SK-N-SH (cell line): Measurements from ENCODE around the gene DZIP1. TPM values are rescaled to one million over a fixed set of nuclear protein-coding genes. Genes with fewer than 3 reads are reported as not detected.

Source experiments
- CTCF ChIA-PET: fragments of 300-600, 350-600 bp; formaldehyde crosslinking; extraction: SDS; loops from one replicate; lab custom pipeline; 2021; lab: Yijun Ruan, JAX
- POLR2A ChIA-PET: fragments of 350-600 bp; sonication (Branson Sonifier 250); formaldehyde crosslinking; extraction: SDS; loops from one replicate; lab custom pipeline; 2020; ENCODE audit warnings: antibody characterized with exemption, inconsistent platforms; lab: Yijun Ruan, JAX
- DNase-seq: peaks from one replicate; pipeline ENCODE4 v3.0.0; 2012
- H2AFZ ChIP-seq: fragments of 200-600 bp; sonication (generic); 2 replicates; pipeline ENCODE4 v1.8.1; 2016; ENCODE audit warnings: antibody characterized with exemption, mild to moderate bottlenecking, low read depth
- H3F3A ChIP-seq: fragments of 200-600 bp; sonication (generic); replicated peaks from 2 replicates; pipeline ENCODE3; 2016; ENCODE audit warnings: antibody characterized with exemption, mild to moderate bottlenecking; ENCODE audit not compliant: insufficient read depth
- H3K27ac ChIP-seq, 2 experiments: fragments of 200-500 bp in 1 of 2; fragments of 200-600 bp in 1 of 2; sonication (Bioruptor generic) in 1 of 2; sonication (generic), shearing (Covaris generic) in 1 of 2; 2 replicates each; pipeline versions ENCODE4 v1.5.1 to v1.6.1; 2014 to 2016; ENCODE audit warnings: low read depth in 2 of 2, inconsistent platforms in 1 of 2, low read length in 1 of 2, mild to moderate bottlenecking in 1 of 2, mixed read lengths in 1 of 2
- H3K27me3 ChIP-seq: fragments of 200-600 bp; sonication (generic), shearing (Covaris generic); 2 replicates; pipeline ENCODE4 v1.6.1; 2016; ENCODE audit warnings: mixed run types; ENCODE audit not compliant: insufficient read depth
- H3K36me3 ChIP-seq, 2 experiments: fragments of 200-500 bp in 1 of 2; fragments of 200-600 bp in 1 of 2; sonication (Bioruptor generic) in 1 of 2; sonication (generic) in 1 of 2; replicated peaks in 1 of 2; 2 replicates each; pipeline versions ENCODE3 to v1.5.1; 2014 to 2016; ENCODE audit warnings: low read length in 1 of 2, mild to moderate bottlenecking in 1 of 2; ENCODE audit not compliant: insufficient read depth in 2 of 2, control insufficient read depth in 1 of 2
- H3K4me1 ChIP-seq, 2 experiments: fragments of 200-500 bp in 1 of 2; fragments of 200-600 bp in 1 of 2; sonication (Bioruptor generic) in 1 of 2; sonication (generic), shearing (Covaris generic) in 1 of 2; 2 replicates each; pipeline versions ENCODE4 v1.5.1 to v1.6.1; 2014 to 2016; ENCODE audit warnings: low read depth in 1 of 2, low read length in 1 of 2, mixed run types in 1 of 2; ENCODE audit not compliant: insufficient read depth in 2 of 2, control insufficient read depth in 1 of 2
- H3K4me2 ChIP-seq: fragments of 200-600 bp; sonication (generic), shearing (Covaris generic); 2 replicates; pipeline ENCODE4 v1.6.1; 2017; ENCODE audit warnings: mixed run types
- H3K4me3 ChIP-seq, 2 experiments: fragments of 200-500 bp in 1 of 2; fragments of 200-600 bp in 1 of 2; sonication (Bioruptor generic) in 1 of 2; sonication (generic), shearing (Covaris generic) in 1 of 2; 2 replicates each; pipeline versions ENCODE4 v1.5.1 to v1.8.1; 2014 to 2016; ENCODE audit warnings: low read depth in 2 of 2, inconsistent platforms in 1 of 2, low read length in 1 of 2, mild to moderate bottlenecking in 1 of 2, mixed read lengths in 1 of 2, moderate library complexity in 1 of 2
- H3K79me2 ChIP-seq: fragments of 200-600 bp; sonication (generic); 2 replicates; pipeline ENCODE4 v1.8.1; 2017; ENCODE audit warnings: mild to moderate bottlenecking; ENCODE audit not compliant: insufficient read depth
- H3K9ac ChIP-seq: fragments of 200-600 bp; sonication (generic); 2 replicates; pipeline ENCODE4 v1.6.1; 2017; ENCODE audit warnings: mixed run types
- H3K9me2 ChIP-seq: fragments of 200-600 bp; sonication (generic); 2 replicates; pipeline ENCODE4 v1.6.1; 2017; ENCODE audit warnings: mixed run types
- H3K9me3 ChIP-seq: fragments of 200-600 bp; sonication (generic); 2 replicates; pipeline ENCODE4 v1.6.1; 2017; ENCODE audit warnings: mixed run types, mild to moderate bottlenecking, moderate library complexity
- H4K20me1 ChIP-seq: fragments of 200-600 bp; sonication (generic); 2 replicates; pipeline ENCODE4 v1.6.1; 2017; ENCODE audit warnings: mild to moderate bottlenecking, mixed run types; ENCODE audit not compliant: insufficient read depth
- CHD2 ChIP-seq: fragments of 150-350 bp; IDR thresholded peaks from 2 replicates; pipeline ENCODE4 v1.6.1; 2018; ENCODE audit warnings: low read length; ENCODE audit not compliant: partially characterized antibody
- ELF1 ChIP-seq: IDR thresholded peaks from 2 replicates; pipeline ENCODE4 v1.4.0; 2012
- FOSL2 ChIP-seq: IDR thresholded peaks from 2 replicates; pipeline ENCODE4 v1.4.0; 2012; ENCODE audit warnings: low read depth, mild to moderate bottlenecking, moderate library complexity, borderline replicate concordance
- GABPA ChIP-seq: IDR thresholded peaks from 2 replicates; pipeline ENCODE4 v1.4.0; 2012; ENCODE audit warnings: low read depth, mild to moderate bottlenecking
- GATA2 ChIP-seq: sonication (generic); formaldehyde crosslinking; IDR thresholded peaks from 2 replicates; pipeline ENCODE4 v1.5.0; 2020; ENCODE audit warnings: mild to moderate bottlenecking, missing genetic modification reagents
- IRF3 ChIP-seq: fragments of 150-350 bp; IDR thresholded peaks from 2 replicates; pipeline ENCODE4 v1.6.1; 2016; ENCODE audit warnings: mild to moderate bottlenecking, low read depth, low read length
- MEF2A ChIP-seq: IDR thresholded peaks from 2 replicates; pipeline ENCODE4 v1.4.0; 2012; ENCODE audit warnings: low read depth, borderline replicate concordance
- MXI1 ChIP-seq: IDR thresholded peaks from 2 replicates; pipeline ENCODE4 v1.6.1; 2012; ENCODE audit warnings: mild to moderate bottlenecking, low read depth, low read length, improper control_type of control experiment
- NRF1 ChIP-seq: IDR thresholded peaks from 2 replicates; pipeline ENCODE4 v1.6.1; 2012; ENCODE audit warnings: low read depth, mild to moderate bottlenecking, low read length
- POLR2AphosphoS5 ChIP-seq: IDR thresholded peaks from 2 replicates; pipeline ENCODE4 v1.6.1; 2012; ENCODE audit warnings: low read depth, low read length
- RAD21 ChIP-seq: IDR thresholded peaks from 2 replicates; pipeline ENCODE4 v1.6.1; 2012; ENCODE audit warnings: mild to moderate bottlenecking, low read length
- RCOR1 ChIP-seq: fragments of 150-350 bp; IDR thresholded peaks from 2 replicates; pipeline ENCODE4 v1.6.1; 2017; ENCODE audit warnings: antibody characterized with exemption, low read length
- REST ChIP-seq: IDR thresholded peaks from 2 replicates; pipeline ENCODE4 v1.6.1; 2012; ENCODE audit warnings: mild to moderate bottlenecking, low read depth, low read length, moderate library complexity
- RXRA ChIP-seq: IDR thresholded peaks from 2 replicates; pipeline ENCODE4 v1.4.0; 2012; ENCODE audit warnings: low read depth, mild to moderate bottlenecking, borderline replicate concordance
- SMC3 ChIP-seq: IDR thresholded peaks from 2 replicates; pipeline ENCODE4 v1.6.1; 2012; ENCODE audit warnings: low read depth, low read length, improper control_type of control experiment
- TCF12 ChIP-seq: IDR thresholded peaks from 2 replicates; pipeline ENCODE4 v1.4.0; 2012
- TEAD4 ChIP-seq: IDR thresholded peaks from 2 replicates; pipeline ENCODE4 v1.4.0; 2012; ENCODE audit warnings: mild to moderate bottlenecking, borderline replicate concordance; ENCODE audit not compliant: insufficient read depth
- USF1 ChIP-seq: IDR thresholded peaks from 2 replicates; pipeline ENCODE4 v1.4.0; 2012; ENCODE audit warnings: low read depth, borderline replicate concordance
- USF2 ChIP-seq: fragments of 150-350 bp; IDR thresholded peaks from 2 replicates; pipeline ENCODE4 v1.6.1; 2017; ENCODE audit warnings: antibody characterized with exemption, low read length, low read depth, borderline replicate concordance
- WGBS: methylation state at CpG from one replicate; pipeline ENCODE4 v1.1.6; 2017; ENCODE audit warnings: low lambda C conversion rate; 5-methylcytosine and 5-hydroxymethylcytosine counted together
- polyA plus RNA-seq, 3 experiments: library from polyadenylated mRNA; depleted of rRNA; stranded (reverse); fragments of >200 nt; gene quantifications; 2 replicates each; pipeline ENCODE4 v1.2.3, GENCODE V29; 2012
- TF ChIP-seq, protein P1 (sequence below): IDR thresholded peaks from 2 replicates; pipeline ENCODE4 v1.4.0; 2012; ENCODE audit warnings: low read depth
- TF ChIP-seq, protein P2 (sequence below): IDR thresholded peaks from 2 replicates; pipeline ENCODE4 v1.4.0; 2012; ENCODE audit warnings: low read depth, borderline replicate concordance
- TF ChIP-seq, protein P3 (sequence below): IDR thresholded peaks from 2 replicates; pipeline ENCODE4; 2012

DZIP1 gene
- polyA plus RNA-seq, 1 of the 3 experiments (the other 2 are of a cell fraction), result 15.0 TPM

DNA sequence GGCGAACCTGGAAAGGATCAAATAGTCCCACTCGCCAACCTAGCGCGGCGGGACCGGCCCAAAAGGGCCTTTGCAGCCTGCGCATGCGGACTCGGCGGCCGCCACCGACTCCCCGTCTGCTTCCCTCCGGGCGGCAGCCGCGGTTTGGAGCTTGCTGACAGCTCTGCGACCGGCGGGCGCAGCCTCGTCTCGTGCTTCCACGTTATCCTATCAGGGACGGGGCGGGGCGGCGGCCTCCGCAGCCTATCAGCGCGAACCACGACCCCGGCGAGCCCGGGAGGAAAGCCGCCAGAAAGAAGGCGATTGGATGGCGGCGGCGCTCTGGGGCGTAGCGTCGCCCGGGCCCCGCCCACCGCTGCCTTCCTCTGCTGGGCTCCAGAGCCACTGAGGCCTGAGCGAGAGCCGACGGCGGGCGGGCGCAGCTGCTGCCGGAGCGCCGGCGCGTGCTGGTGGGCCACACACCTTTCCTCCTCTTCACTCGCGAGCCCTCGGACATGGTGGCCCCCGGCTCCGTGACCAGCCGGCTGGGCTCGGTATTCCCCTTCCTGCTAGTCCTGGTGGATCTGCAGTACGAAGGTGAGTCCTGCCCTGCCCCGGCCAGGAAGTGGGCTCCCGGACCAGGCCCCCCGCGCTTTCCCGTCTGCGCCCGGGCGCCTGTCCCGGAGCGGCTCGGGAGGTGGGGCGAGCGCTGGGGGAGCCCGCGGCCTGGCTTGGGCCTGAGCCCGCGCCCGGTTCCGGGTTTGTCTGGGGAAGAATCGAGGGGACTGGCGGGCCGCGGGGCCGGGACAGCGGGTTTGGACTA lies 32.5 kb upstream of the DZIP1 start, which contains the start of gene DNAJC3:
Gene DNAJC3, plus strand, starts transcription at position 378 of the 802 bp plus-strand sequence. Its CDS starts 117 bp downstream, at position 495.
- Histone ChIP-seq H3K4me2 (peak within 1 kb of the TSS; percentile 81), H3K36me3 (peaks cover 2 to 5% of the 10 kb centered on the region in 2 experiments), H3K79me2 (peaks cover 51% of the 10 kb centered on the region), H3K9me3 (peaks cover 5% of the 10 kb centered on the region; the same call in 1 of the 2 replicates), H2AFZ (peak within 1 kb of the TSS; percentile 100), H3K27me3 (no peaks in the 10 kb centered on the region), H3K4me1 (peaks cover 6% of the 10 kb centered on the region in 2 experiments; a peak in 3 of 4 replicates), H3K9me2 (no peaks in the 10 kb centered on the region), H4K20me1 (peaks cover 24% of the 10 kb centered on the region; the same call in 1 of the 2 replicates), H3K9ac (peak within 1 kb of the TSS; percentile 78), H3K4me3 (peak within 1 kb of the TSS; percentile 86 to 96), H3F3A (peaks cover 12% of the 10 kb centered on the region), H3K27ac (peak within 1 kb of the TSS; percentile 82 to 94)
- ChIA-PET CTCF (interaction anchor here (0.7 to 1.1 kb wide), 5 partner anchors 14 to 157 kb away, joined by 3 to 4 read pairs (median 3); no protein-coding TSS in a partner anchor), POLR2A (interaction anchor here (0.7 to 1.2 kb wide), 3 partner anchors 33 to 123 kb away, joined by 3 to 4 read pairs (median 3); partner anchors contain the start of gene DZIP1)
- DNase-seq, result peak; percentile 98
- 1% methylated on average over 32 of the region's 90 CpGs for WGBS
- TF ChIP-seq RXRA (no peak), SMC3 (no peak), MXI1 (peak; percentile 94), USF1 (peak; percentile 48), POLR2AphosphoS5 (peak; percentile 68; the same call in 1 of the 2 replicates), NRF1 (peak; percentile 80), TCF12 (peak; percentile 11; the same call in 1 of the 2 replicates), MEF2A (no peak), CHD2 (peak; percentile 41), IRF3 (no peak), GABPA (no peak; the same call in 1 of the 2 replicates), RCOR1 (no peak), GATA2 (CRISPR knock-in tag) (no peak; the same call in 1 of the 2 replicates), RAD21 (no peak), TEAD4 (no peak), FOSL2 (no peak), ELF1 (peak; percentile 43; the same call in 1 of the 2 replicates), USF2 (no peak), REST (0 out of 2 replicates have a peak, but pooled peaks have one; percentile 11)
- TF ChIP-seq, protein P1, sequence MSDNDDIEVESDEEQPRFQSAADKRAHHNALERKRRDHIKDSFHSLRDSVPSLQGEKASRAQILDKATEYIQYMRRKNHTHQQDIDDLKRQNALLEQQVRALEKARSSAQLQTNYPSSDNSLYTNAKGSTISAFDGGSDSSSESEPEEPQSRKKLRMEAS, result peak; percentile 82
- TF ChIP-seq, protein P2, sequence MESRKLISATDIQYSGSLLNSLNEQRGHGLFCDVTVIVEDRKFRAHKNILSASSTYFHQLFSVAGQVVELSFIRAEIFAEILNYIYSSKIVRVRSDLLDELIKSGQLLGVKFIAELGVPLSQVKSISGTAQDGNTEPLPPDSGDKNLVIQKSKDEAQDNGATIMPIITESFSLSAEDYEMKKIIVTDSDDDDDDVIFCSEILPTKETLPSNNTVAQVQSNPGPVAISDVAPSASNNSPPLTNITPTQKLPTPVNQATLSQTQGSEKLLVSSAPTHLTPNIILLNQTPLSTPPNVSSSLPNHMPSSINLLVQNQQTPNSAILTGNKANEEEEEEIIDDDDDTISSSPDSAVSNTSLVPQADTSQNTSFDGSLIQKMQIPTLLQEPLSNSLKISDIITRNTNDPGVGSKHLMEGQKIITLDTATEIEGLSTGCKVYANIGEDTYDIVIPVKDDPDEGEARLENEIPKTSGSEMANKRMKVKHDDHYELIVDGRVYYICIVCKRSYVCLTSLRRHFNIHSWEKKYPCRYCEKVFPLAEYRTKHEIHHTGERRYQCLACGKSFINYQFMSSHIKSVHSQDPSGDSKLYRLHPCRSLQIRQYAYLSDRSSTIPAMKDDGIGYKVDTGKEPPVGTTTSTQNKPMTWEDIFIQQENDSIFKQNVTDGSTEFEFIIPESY, result no peak
- TF ChIP-seq, protein P3, sequence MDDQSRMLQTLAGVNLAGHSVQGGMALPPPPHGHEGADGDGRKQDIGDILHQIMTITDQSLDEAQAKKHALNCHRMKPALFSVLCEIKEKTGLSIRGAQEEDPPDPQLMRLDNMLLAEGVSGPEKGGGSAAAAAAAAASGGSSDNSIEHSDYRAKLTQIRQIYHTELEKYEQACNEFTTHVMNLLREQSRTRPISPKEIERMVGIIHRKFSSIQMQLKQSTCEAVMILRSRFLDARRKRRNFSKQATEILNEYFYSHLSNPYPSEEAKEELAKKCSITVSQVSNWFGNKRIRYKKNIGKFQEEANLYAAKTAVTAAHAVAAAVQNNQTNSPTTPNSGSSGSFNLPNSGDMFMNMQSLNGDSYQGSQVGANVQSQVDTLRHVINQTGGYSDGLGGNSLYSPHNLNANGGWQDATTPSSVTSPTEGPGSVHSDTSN, result 0 out of 2 replicates have a peak, but pooled peaks have one; percentile 6
